ENCODE measurements around the gene RNF223. TPM values are rescaled to one million over a fixed set of nuclear protein-coding genes. Genes with fewer than 3 reads are reported as not detected.

RNF223 gene
- total RNA-seq, 1 experiment from 2014 or later = not detected

GRCh38 chr1:1024149-1024770, 49.8 kb downstream of the RNF223 start:
- no peaks in the 10 kb centered on the region; a peak in 1 of 5 replicates for H3K9me3 Mint-ChIP-seq
- no peak overlapping the region for H2AFZ ChIP-seq (ENCODE audit: low read length)
- H3K27ac Mint-ChIP-seq = peak overlapping the region in 1 of 3 experiments; percentile 87; a peak in 3 of 7 replicates
- peaks cover 2% of the 10 kb centered on the region; the same call in 1 of the 2 replicates for H3K79me2 ChIP-seq (ENCODE audit: insufficient read depth, low read length)
- H3K4ac ChIP-seq (ENCODE audit: low read depth, low read length) = no peak overlapping the region
- no peak overlapping the region for H2BK5ac ChIP-seq (ENCODE audit: insufficient read length, low read length)
- H3K9me3 ChIP-seq (ENCODE audit: control insufficient read depth, low read depth, low read length) = no peaks in the 10 kb centered on the region
- H4K91ac ChIP-seq (ENCODE audit: insufficient read length, low read depth, low read length) = peak overlapping the region; percentile 24
- no peak overlapping the region for H3K9ac ChIP-seq (ENCODE audit: extremely low read depth, insufficient read length, low read length)
- H3K4me1 Mint-ChIP-seq = peaks cover 28 to 39% of the 10 kb centered on the region in 2 experiments
- H2BK120ac ChIP-seq (ENCODE audit: low read depth, low read length, poor library complexity, severe bottlenecking) = no peak overlapping the region
- no peak overlapping the region; a peak in 1 of 5 replicates for H3K4me3 Mint-ChIP-seq
- H3K4me1 ChIP-seq (ENCODE audit: insufficient read depth, low read length) = peaks cover 4% of the 10 kb centered on the region; the same call in 1 of the 2 replicates
- no peak for DNase-seq
- H4K5ac ChIP-seq (ENCODE audit: insufficient read length, low read depth, low read length) = no peak overlapping the region
- no peak overlapping the region for H3K14ac ChIP-seq (ENCODE audit: insufficient read depth, low read length)
- peaks cover 4% of the 10 kb centered on the region for H3K27me3 Mint-ChIP-seq (ENCODE audit: low read depth)
- no peak overlapping the region for H2BK15ac ChIP-seq (ENCODE audit: low read depth, low read length)
- peaks cover 4% of the 10 kb centered on the region for H3K79me1 ChIP-seq (ENCODE audit: insufficient read depth, low read depth, low read length, poor library complexity, severe bottlenecking)
- WGBS (ENCODE audit: extremely low coverage, insufficient read length, low lambda C conversion rate) = no CpG with 5 or more reads among the region's 9 CpGs
- H4K20me1 ChIP-seq (ENCODE audit: control insufficient read depth, insufficient read depth, insufficient read length) = peaks cover 3% of the 10 kb centered on the region
- TF ChIP-seq, protein P1, sequence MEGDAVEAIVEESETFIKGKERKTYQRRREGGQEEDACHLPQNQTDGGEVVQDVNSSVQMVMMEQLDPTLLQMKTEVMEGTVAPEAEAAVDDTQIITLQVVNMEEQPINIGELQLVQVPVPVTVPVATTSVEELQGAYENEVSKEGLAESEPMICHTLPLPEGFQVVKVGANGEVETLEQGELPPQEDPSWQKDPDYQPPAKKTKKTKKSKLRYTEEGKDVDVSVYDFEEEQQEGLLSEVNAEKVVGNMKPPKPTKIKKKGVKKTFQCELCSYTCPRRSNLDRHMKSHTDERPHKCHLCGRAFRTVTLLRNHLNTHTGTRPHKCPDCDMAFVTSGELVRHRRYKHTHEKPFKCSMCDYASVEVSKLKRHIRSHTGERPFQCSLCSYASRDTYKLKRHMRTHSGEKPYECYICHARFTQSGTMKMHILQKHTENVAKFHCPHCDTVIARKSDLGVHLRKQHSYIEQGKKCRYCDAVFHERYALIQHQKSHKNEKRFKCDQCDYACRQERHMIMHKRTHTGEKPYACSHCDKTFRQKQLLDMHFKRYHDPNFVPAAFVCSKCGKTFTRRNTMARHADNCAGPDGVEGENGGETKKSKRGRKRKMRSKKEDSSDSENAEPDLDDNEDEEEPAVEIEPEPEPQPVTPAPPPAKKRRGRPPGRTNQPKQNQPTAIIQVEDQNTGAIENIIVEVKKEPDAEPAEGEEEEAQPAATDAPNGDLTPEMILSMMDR (conservative IDR thresholded peaks at IDR 0.05) = no peak
- H3K56ac ChIP-seq (ENCODE audit: insufficient read length, low read depth, low read length) = no peak overlapping the region
- H2BK20ac ChIP-seq (ENCODE audit: low read depth, low read length, poor library complexity, severe bottlenecking) = no peak overlapping the region
- H2AK5ac ChIP-seq (ENCODE audit: insufficient read length, low read length) = no peak overlapping the region
- no peak overlapping the region for H3K23ac ChIP-seq (ENCODE audit: insufficient read length, low read depth, low read length)
- peaks cover 7% of the 10 kb centered on the region for H3K23me2 ChIP-seq (ENCODE audit: insufficient read length, low read depth, low read length, poor library complexity, severe bottlenecking)
- no peak overlapping the region for H3K27ac ChIP-seq (ENCODE audit: insufficient read length, low read depth, low read length)
- H2BK12ac ChIP-seq (ENCODE audit: insufficient read length, low read depth, low read length) = no peak overlapping the region
- H3K36me3 Mint-ChIP-seq (ENCODE audit: insufficient read depth in 1 of 3, low read depth in 3 of 3) = peaks cover 3 to 23% (median 17%) of the 10 kb centered on the region in 3 experiments; a peak in 6 of 7 replicates
- H3K18ac ChIP-seq (ENCODE audit: insufficient read length, low read depth, low read length) = no peak overlapping the region
- no peak overlapping the region for H3K4me2 ChIP-seq (ENCODE audit: insufficient read depth, insufficient read length, low read length)
- no peak overlapping the region for H3T11ph ChIP-seq (ENCODE audit: low read length)
- H3K27me3 ChIP-seq (ENCODE audit: insufficient read depth, low read length) = no peaks in the 10 kb centered on the region
- no peak overlapping the region for H4K8ac ChIP-seq (replicated peaks; ENCODE audit: insufficient read length, low read depth, low read length)
